GM21576 (cell line): ENCODE measurements around the gene FBLN5.

Experiments
- ATAC-seq: cut with Tn5 transposase; IDR thresholded peaks from one replicate; pipeline ENCODE4 v1.9.1; 2021; ENCODE audit warnings: mild to moderate bottlenecking, moderate library complexity; ENCODE audit not compliant: unreplicated experiment

The FBLN5 gene

GRCh38 chr14:91946622-91947474, 646 bp downstream of the FBLN5 start:
- ATAC-seq: no peak

GRCh38 chr14:91945751-91946621, 1.5 kb downstream of the FBLN5 start:
- ATAC-seq: no peak

DNA sequence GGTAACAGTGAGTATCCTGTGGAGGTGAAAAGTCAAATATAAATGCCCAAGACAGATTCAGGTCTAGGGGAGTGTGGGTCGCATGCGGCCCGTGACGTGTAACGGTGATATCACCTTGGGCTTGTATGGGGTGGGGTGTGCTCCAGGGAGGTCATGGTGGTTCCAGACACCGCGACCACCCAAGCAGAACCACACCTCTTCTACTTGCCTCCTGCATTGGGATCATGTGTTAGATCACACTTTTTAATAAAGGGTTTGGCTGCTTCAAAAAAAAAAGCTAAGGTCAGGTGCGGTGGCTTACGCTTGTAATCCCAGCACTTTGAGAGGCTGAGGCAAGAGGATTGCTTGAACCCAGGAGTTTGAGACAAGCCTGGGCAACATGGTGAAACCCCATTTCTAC, 4.5 kb downstream of the FBLN5 start:
- ATAC-seq: no peak

DNA sequence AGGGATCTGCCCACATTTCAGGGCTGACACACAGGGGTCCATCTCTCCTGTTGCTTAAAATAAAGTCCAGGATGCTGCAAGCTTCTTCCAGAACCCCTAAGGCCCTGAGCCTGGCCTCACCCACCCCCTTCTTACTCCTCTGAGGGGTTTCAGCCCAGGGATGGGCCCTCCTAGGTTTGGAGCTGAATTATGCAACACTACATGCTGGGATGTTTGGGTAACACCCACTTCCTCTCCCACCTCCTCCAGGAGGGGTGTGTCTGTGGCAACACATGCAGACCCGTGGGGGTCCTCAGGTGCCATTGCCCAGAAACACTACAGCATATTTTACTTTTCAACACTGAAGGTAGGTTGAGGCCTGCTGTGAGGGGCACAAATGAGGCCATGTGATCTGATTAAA, 5.4 kb downstream of the FBLN5 start:
- no peak for ATAC-seq

DNA sequence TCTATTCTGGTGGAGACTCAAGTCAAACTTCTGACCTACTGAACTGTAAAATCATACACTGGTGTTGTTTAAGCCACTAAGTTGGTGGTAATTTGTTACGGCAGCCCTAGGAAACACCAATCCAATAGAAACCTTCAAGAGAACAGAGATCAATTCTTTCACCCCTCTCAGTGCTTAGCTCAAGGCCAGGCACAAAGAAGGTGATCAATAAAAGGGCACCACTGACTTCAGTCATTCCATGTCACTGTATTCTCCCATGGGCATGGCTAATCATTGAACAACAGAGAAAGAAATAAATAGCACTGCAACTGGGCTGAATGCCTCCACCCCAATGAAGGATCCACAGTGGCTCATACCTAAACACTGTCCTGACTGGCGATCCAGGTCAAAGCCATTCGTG, 7.3 kb downstream of the FBLN5 start:
- ATAC-seq: no peak

- ATAC-seq: no peak
Measured at GRCh38 chr14:91935586-91935985, 11.9 kb downstream of the FBLN5 start.

DNA sequence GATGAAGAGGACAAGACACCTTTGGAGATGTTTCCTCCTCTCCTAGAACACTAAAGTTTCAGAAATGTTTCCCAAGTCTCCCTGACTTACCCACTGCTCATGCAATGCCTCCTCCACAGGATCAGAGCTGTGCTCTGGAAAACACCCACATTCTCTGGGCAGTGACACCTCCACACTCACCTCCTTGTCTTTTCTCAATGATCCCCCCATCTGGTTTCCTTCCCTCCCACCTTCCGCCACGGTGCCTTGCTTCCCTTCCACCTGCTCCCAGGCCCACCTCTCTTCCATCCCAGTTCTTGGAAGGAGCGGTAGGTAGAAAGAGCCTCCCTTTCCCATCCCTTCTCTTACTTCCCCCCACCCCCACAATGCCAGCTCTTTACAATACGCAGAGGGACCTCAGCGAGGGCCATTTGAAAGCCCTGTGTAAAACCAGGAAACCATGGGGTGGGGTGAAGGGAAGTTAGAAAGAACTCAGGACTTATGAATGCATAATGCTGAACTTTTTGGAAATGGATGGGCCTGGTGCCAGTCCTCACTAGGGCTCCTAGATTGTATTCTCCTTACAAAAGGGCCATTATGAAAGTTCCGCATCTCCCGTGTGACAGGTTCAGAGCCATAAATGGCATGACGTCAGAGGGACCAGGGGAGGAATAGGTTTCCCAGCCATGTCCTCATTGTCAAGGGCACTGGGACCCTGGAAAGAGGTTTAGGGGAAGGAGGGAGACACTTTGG, 12.8 kb downstream of the FBLN5 start:
- ATAC-seq: no peak

DNA sequence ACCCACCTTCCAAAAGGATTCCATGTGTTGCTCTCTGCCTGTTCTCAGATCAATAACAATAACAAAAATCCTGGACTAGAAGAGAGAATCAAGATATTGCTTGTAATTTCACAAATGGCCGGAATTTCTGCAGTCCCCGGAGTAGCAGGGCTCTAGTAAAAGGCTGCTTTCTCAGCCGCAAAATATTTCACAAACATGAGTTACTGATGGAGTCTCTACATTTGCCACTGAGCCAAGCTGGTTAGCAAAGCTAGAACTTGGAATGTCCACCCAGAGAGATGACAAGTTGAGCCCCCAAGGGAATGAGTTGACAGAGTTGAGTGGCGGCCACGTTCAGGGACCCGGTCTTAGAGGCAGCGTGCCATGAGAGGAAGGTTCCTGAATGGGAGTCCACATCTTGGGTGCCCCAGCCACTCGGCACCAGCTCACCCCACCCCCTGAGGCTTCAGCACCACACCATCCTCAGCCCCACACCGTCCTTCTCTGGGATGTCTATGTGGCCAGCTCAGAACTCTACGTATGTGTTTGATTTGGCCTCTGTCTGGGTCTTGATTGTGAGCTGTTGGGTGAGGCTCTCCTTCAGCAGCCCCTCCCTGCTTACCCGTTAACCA, 15.9 kb downstream of the FBLN5 start:
- no peak for ATAC-seq

GRCh38 chr14:91929700-91930099, 17.8 kb downstream of the FBLN5 start:
- ATAC-seq: no peak

GRCh38 chr14:91927800-91928199, 19.7 kb downstream of the FBLN5 start:
- no peak for ATAC-seq

GRCh38 chr14:91927191-91927590, 20.3 kb downstream of the FBLN5 start:
- ATAC-seq: no peak

DNA sequence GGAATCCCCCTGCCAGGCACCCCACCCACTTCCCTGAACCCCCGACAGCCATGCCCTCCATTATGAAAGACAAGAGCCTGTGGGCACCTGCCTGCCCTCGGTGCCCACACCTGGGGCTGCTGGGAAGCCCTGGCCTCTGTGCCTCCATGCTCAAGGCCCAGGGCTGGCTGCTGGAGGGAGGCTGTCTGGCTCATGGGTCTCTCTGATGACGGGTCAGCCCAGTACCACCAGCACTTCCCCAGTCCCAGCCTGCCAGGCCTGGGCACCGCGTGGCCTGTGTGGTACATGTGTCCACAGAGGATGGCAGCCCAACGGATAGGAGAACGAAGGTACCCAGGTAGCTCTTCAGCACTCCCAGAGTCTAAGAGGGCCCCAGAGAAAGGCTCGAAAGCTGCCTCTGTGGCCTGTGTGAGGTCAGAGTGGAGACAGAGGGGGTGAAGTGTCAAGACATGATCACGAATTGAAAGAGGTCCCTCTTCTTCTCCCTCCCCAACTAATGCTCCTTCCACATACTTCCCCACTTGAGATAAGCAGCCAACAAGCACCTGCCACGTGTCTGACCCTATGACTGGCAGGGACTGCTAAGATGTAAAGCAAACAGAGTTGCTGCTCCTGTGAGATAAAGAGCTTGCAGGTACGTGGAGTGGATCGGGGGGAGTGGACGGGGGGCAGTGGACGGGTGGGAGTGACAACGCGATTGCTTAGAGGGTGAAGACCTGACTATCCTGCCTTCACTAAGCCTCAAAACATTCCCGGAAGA, 21.2 kb downstream of the FBLN5 start:
- no peak for ATAC-seq

GRCh38 chr14:91925727-91926121, 21.8 kb downstream of the FBLN5 start:
- ATAC-seq: no peak

GRCh38 chr14:91925001-91925726, 22.3 kb downstream of the FBLN5 start:
- ATAC-seq: no peak

GRCh38 chr14:91920526-91920925, 27.0 kb downstream of the FBLN5 start:
- ATAC-seq: no peak

- ATAC-seq: no peak
Measured at GRCh38 chr14:91919814-91920213, 27.7 kb downstream of the FBLN5 start.

- ATAC-seq: no peak
Measured at GRCh38 chr14:91918186-91918883, 29.2 kb downstream of the FBLN5 start.

DNA sequence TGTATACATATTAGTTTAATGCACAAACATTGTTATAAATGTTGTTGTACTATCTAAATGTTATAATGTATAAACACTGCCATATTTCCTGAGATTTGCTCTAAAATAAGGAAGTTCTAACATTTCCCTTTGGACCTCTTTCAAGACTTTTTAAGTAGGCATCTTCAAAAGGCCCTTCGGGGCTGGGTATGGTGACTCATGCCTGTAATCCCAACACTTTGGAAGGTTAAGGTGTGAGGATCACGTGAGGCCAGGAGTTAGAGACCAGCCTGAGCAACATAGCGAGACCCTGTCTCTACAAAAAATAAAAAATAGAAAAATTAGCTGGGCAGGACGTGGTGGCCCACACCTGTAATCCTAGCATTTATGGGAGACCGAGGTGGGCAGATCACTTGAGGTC, 35.5 kb downstream of the FBLN5 start:
- no peak for ATAC-seq

DNA sequence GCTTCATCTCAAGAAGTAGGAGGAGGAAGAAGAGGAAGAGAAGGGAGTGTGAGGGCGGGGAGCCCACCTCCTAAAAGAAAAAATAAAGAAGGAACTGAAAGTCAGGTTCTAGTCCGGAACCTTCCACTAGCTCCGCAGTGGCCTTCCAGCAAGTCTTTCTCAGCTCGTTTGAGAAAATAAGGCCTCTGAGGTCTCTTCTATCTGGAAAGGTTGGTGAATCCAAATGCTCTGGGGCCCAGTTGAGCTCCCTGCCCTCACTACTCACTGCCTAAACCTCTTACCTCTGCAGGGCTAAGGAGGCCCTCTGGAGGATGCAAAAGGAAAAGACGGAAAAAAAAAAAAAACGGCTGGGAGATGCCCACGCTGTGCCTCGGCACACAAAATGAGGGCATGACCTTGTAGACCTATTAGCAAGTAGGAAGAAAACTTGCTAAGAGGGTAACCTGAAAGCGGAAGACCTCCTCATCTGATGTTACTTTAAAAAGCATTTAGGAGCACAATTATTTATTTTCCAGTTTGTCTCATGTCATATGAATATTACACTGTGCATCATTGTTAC, 35.9 kb downstream of the FBLN5 start:
- ATAC-seq: no peak
